Astrocyte of the cerebellum (primary cell): ENCODE results near the gene CUBN.
A peak's percentile ranks its signal among the peaks of the same experiment; 100 is the strongest.

Experiments used
- DNase-seq: peaks from one replicate; pipeline ENCODE4 v3.0.0-alpha.2; 2011; ENCODE audit warnings: low read depth
- H3K4me3 ChIP-seq: 2 replicates; pipeline ENCODE4 v1.5.1; 2011; ENCODE audit warnings: mild to moderate bottlenecking, low read depth, low read length, moderate library complexity
- CTCF ChIP-seq: IDR thresholded peaks from 2 replicates; pipeline ENCODE4 v1.5.1; 2012; ENCODE audit warnings: low read length, low read depth, moderate library complexity, mild to moderate bottlenecking; ENCODE audit errors: missing control alignments
- in situ Hi-C: cut with HindIII; loops from 2 replicates; pipeline ENCODE4 v1.10.0; 2017; ENCODE audit warnings: low sequenced_read_pairs

Gene CUBN

GRCh38 chr10:16812676-16813075 lies 316.9 kb downstream of the CUBN start:
- no peak overlapping the region for H3K4me3 ChIP-seq
- in situ Hi-C loops = no loop called here
- DNase-seq = no peak
- TF ChIP-seq CTCF = no peak

GRCh38 chr10:16811765-16812164 lies 317.8 kb downstream of the CUBN start:
- no peak for TF ChIP-seq CTCF
- DNase-seq = no peak
- H3K4me3 ChIP-seq = no peak overlapping the region
- in situ Hi-C loops = no loop called here

GRCh38 chr10:16811292-16811691 lies 318.3 kb downstream of the CUBN start:
- no peak for DNase-seq
- TF ChIP-seq CTCF = no peak
- H3K4me3 ChIP-seq = no peak overlapping the region
- in situ Hi-C loops = no loop called here

- peak; percentile 67 for TF ChIP-seq CTCF
- in situ Hi-C loops = no loop called here
- DNase-seq = no peak
- no peak overlapping the region for H3K4me3 ChIP-seq
These were observed 320.4 kb downstream of the CUBN start for GRCh38 chr10:16809074-16809718.

GRCh38 chr10:16804123-16804522 lies 325.5 kb downstream of the CUBN start:
- TF ChIP-seq CTCF = no peak
- no peak overlapping the region for H3K4me3 ChIP-seq
- in situ Hi-C loops = no loop called here

GRCh38 chr10:16803464-16803863 lies 326.1 kb downstream of the CUBN start:
- TF ChIP-seq CTCF = no peak
- H3K4me3 ChIP-seq = no peak overlapping the region
- in situ Hi-C loops = no loop called here
- no peak for DNase-seq

More at GRCh38 chr10:16804123-16804522, 325.5 kb downstream of the CUBN start:
- no peak for DNase-seq

GRCh38 chr10:16799621-16800020 lies 330.0 kb downstream of the CUBN start:
- no peak for TF ChIP-seq CTCF
- DNase-seq = no peak
- H3K4me3 ChIP-seq = no peak overlapping the region
- in situ Hi-C loops = no loop called here
